Muscle of leg (tissue), 11 donors: ENCODE data around the gene MAML1. TPM values are rescaled to one million over a fixed set of nuclear protein-coding genes. Genes with fewer than 3 reads are reported as not detected.

Experiments
- DNase-seq: peaks from one replicate; pipeline ENCODE4 v3.0.0; 2013
- H3K27ac ChIP-seq: one replicate; pipeline ENCODE4 v1.5.1; 2013; ENCODE audit warnings: mild to moderate bottlenecking, low read length, control low read depth
- H3K27me3 ChIP-seq: one replicate; pipeline ENCODE4 v1.6.1; 2013; ENCODE audit warnings: low read length; ENCODE audit not compliant: control insufficient read depth, insufficient read depth
- H3K36me3 ChIP-seq: one replicate; pipeline ENCODE4 v1.6.1; 2013; ENCODE audit warnings: low read length; ENCODE audit not compliant: control insufficient read depth, insufficient read depth
- H3K4me1 ChIP-seq: one replicate; pipeline ENCODE4 v1.6.1; 2013; ENCODE audit warnings: low read length; ENCODE audit not compliant: control insufficient read depth, insufficient read depth
- H3K4me3 ChIP-seq: one replicate; pipeline ENCODE4 v1.5.1; 2013; ENCODE audit warnings: low read length, control low read depth
- H3K9me3 ChIP-seq: replicated peaks from 2 replicates; pipeline ENCODE4 v1.6.1; 2013; ENCODE audit warnings: low read depth, low read length; ENCODE audit not compliant: control insufficient read depth
- WGBS: methylation state at CpG from one replicate; pipeline ENCODE4 v1.1.5; 2013; ENCODE audit warnings: missing lambda C conversion rate; ENCODE audit not compliant: insufficient coverage; 5-methylcytosine and 5-hydroxymethylcytosine counted together
- polyA plus RNA-seq, 8 donors: library from polyadenylated mRNA; unstranded; fragments of 120-200 nt; gene quantifications; one replicate each; pipeline versions ENCODE4 v1.2.1 to v1.2.3, GENCODE V29; 2013; ENCODE audit warnings: inconsistent platforms in 1 of 8, low replicate concordance in 1 of 8; ENCODE audit not compliant: insufficient read length in 8 of 8, insufficient read depth in 1 of 8
- total RNA-seq: library from RNA; stranded (reverse); fragments of 120-200 nt; gene quantifications from one replicate; pipeline ENCODE4 v1.2.4, GENCODE V29; 2013

The MAML1 gene
- total and polyA plus RNA-seq, 9 donors: 11.3 to 35.1 (median 27.0) TPM

- H3K36me3 ChIP-seq: peaks cover 22% of the 10 kb centered on the region
- peak within 1 kb of the TSS; percentile 91 for H3K4me3 ChIP-seq
- no peaks in the 10 kb centered on the region for H3K9me3 ChIP-seq
- under 1% methylated on average over 55 of the region's 58 CpGs for WGBS
- peak within 1 kb of the TSS; percentile 97 for H3K27ac ChIP-seq
- H3K4me1 ChIP-seq: peaks cover 18% of the 10 kb centered on the region
- DNase-seq: no peak
- no peaks in the 10 kb centered on the region for H3K27me3 ChIP-seq
Observed at GRCh38 chr5:179698935-179699615, 33.5 kb upstream of the MAML1 start, which contains the start of gene CANX. Gene CANX (plus strand): TSS chr5:179698967. CDS start chr5:179705682, 6,715 bp downstream.

- Histone ChIP-seq H3K27ac (peak overlapping the region; percentile 95), H3K36me3 (peaks cover 22% of the 10 kb centered on the region), H3K9me3 (no peaks in the 10 kb centered on the region), H3K4me3 (peak overlapping the region; percentile 91), H3K4me1 (peaks cover 18% of the 10 kb centered on the region), H3K27me3 (no peaks in the 10 kb centered on the region)
- peak; percentile 43 for DNase-seq
- 7% methylated on average over 10 of the region's 19 CpGs for WGBS
Observed at GRCh38 chr5:179699616-179700237, 32.9 kb upstream of the MAML1 start.

- Histone ChIP-seq H3K27ac (no peak overlapping the region), H3K36me3 (peaks cover 22% of the 10 kb centered on the region), H3K9me3 (no peaks in the 10 kb centered on the region), H3K4me1 (peaks cover 18% of the 10 kb centered on the region), H3K27me3 (no peaks in the 10 kb centered on the region), H3K4me3 (peak overlapping the region; percentile 91)
- WGBS: no CpG with 5 or more reads among the region's 7 CpGs
- no peak for DNase-seq
Observed at GRCh38 chr5:179700401-179700918, 32.2 kb upstream of the MAML1 start.

GRCh38 chr5:179716286-179716685 is 16.3 kb upstream of the MAML1 start:
- no peaks in the 10 kb centered on the region for H3K27me3 ChIP-seq
- H3K9me3 ChIP-seq: no peaks in the 10 kb centered on the region
- peaks cover 62% of the 10 kb centered on the region for H3K36me3 ChIP-seq
- H3K27ac ChIP-seq: no peak overlapping the region
- DNase-seq: no peak
- no peaks in the 10 kb centered on the region for H3K4me1 ChIP-seq
- no CpG with 5 or more reads among the region's 1 CpG for WGBS
- no peak overlapping the region for H3K4me3 ChIP-seq

GRCh38 chr5:179720222-179720621 is 12.4 kb upstream of the MAML1 start:
- Histone ChIP-seq H3K4me3 (no peak overlapping the region), H3K27ac (no peak overlapping the region), H3K27me3 (no peaks in the 10 kb centered on the region), H3K4me1 (no peaks in the 10 kb centered on the region), H3K36me3 (peaks cover 73% of the 10 kb centered on the region), H3K9me3 (no peaks in the 10 kb centered on the region)
- no CpG with 5 or more reads among the region's 2 CpGs for WGBS
- no peak for DNase-seq

- H3K27me3 ChIP-seq: no peaks in the 10 kb centered on the region
- DNase-seq: no peak
- H3K27ac ChIP-seq: no peak overlapping the region
- H3K4me3 ChIP-seq: no peak overlapping the region
- H3K36me3 ChIP-seq: peaks cover 77% of the 10 kb centered on the region
- no peaks in the 10 kb centered on the region for H3K9me3 ChIP-seq
- 85% methylated on average over 1 of the region's 4 CpGs for WGBS
- H3K4me1 ChIP-seq: no peaks in the 10 kb centered on the region
Observed at GRCh38 chr5:179724163-179724562, 8.5 kb upstream of the MAML1 start.

- DNase-seq: no peak
- no peak overlapping the region for H3K27ac ChIP-seq
Observed at GRCh38 chr5:179727106-179727505, 5.5 kb upstream of the MAML1 start.

GRCh38 chr5:179729303-179729702 is 3.3 kb upstream of the MAML1 start:
- Histone ChIP-seq H3K9me3 (no peaks in the 10 kb centered on the region), H3K36me3 (peaks cover 43% of the 10 kb centered on the region)

More at GRCh38 chr5:179727106-179727505, 5.5 kb upstream of the MAML1 start:
- Histone ChIP-seq H3K4me3 (no peak overlapping the region), H3K36me3 (peaks cover 63% of the 10 kb centered on the region), H3K27me3 (no peaks in the 10 kb centered on the region), H3K9me3 (no peaks in the 10 kb centered on the region), H3K4me1 (peaks cover 4% of the 10 kb centered on the region)
- 86% methylated on average over 5 of the region's 6 CpGs for WGBS

GRCh38 chr5:179729727-179730126 is 2.9 kb upstream of the MAML1 start:
- Histone ChIP-seq H3K27ac (no peak overlapping the region), H3K9me3 (no peaks in the 10 kb centered on the region), H3K4me1 (peaks cover 12% of the 10 kb centered on the region), H3K36me3 (peaks cover 42% of the 10 kb centered on the region), H3K4me3 (no peak overlapping the region), H3K27me3 (no peaks in the 10 kb centered on the region)
- DNase-seq: no peak
- no CpG with 5 or more reads among the region's 3 CpGs for WGBS

More at GRCh38 chr5:179729303-179729702, 3.3 kb upstream of the MAML1 start:
- no peak overlapping the region for H3K27ac ChIP-seq
- no peak for DNase-seq
- no peaks in the 10 kb centered on the region for H3K27me3 ChIP-seq
- WGBS: 92% methylated on average over 2 of the region's 4 CpGs
- H3K4me3 ChIP-seq: no peak overlapping the region
- H3K4me1 ChIP-seq: peaks cover 8% of the 10 kb centered on the region

- peaks cover 18% of the 10 kb centered on the region for H3K4me1 ChIP-seq
- H3K27me3 ChIP-seq: no peaks in the 10 kb centered on the region
- no peak overlapping the region for H3K4me3 ChIP-seq
- H3K9me3 ChIP-seq: no peaks in the 10 kb centered on the region
- peaks cover 38% of the 10 kb centered on the region for H3K36me3 ChIP-seq
- no peak overlapping the region for H3K27ac ChIP-seq
- WGBS: no CpG with 5 or more reads among the region's 3 CpGs
- no peak for DNase-seq
Observed at GRCh38 chr5:179730356-179730755, 2.3 kb upstream of the MAML1 start.
